Measurements from ENCODE around the gene C11orf21. TPM values are rescaled to one million over a fixed set of nuclear protein-coding genes. Genes with fewer than 3 reads are reported as not detected.

C11orf21 gene
- polyA plus RNA-seq, 3 donors = 10.8 to 135 (median 13.1) TPM

DNA sequence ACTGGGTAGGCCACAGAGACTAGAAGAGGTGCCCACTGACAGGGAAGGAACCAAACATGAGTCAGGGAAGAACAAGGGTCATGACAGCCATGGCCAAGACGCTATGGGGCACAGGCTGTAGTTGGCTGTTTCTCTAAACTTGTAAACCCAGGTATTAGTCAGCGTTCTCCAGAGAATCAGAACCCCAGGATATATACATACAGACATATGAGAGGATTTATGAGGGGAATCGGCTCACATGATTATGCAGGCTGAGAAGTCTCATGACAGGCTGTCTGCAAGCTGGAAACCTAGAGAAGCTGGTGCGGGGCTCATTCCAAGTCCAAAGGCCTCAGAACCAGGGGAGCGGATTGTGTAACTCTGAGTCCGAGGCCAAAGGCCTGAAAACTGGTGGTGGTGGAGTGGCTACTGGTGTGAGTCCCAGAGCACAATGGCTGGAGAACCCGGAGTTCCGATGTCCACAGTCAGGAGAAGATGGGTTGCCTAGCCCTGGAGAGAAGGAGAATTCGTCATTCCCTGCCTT, 45.7 kb upstream of the C11orf21 start:
- Mint-ChIP-seq H3K4me1 (no peaks in the 10 kb centered on the region), H3K4me3 (no peak overlapping the region), H3K9me3 (peaks cover 20 to 49% (median 41%) of the 10 kb centered on the region in 7 donors), H3K27ac (peak overlapping the region in 1 of 7 donors; percentile 24), H3K27me3 (ENCODE audit: low read depth in 3 of 3) (peaks cover 12 to 42% (median 27%) of the 10 kb centered on the region in 3 donors), H3K36me3 (no peaks in the 10 kb centered on the region)
- H3K9ac ChIP-seq (ENCODE audit: insufficient read depth, low read length, poor library complexity, severe bottlenecking) = no peak overlapping the region
- no peak for DNase-seq
- H3K36me3 ChIP-seq (replicated peaks in 1 of 2; ENCODE audit: control insufficient read depth in 1 of 2, insufficient read depth in 2 of 2, low read length in 2 of 2) = no peaks in the 10 kb centered on the region
- H3K79me2 ChIP-seq (ENCODE audit: insufficient read depth, low read length) = no peaks in the 10 kb centered on the region
- H3K9me3 ChIP-seq (replicated peaks in 1 of 2; ENCODE audit: control insufficient read depth in 1 of 2, insufficient read depth in 1 of 2, low read length in 2 of 2) = peaks cover 8 to 46% of the 10 kb centered on the region in 2 donors
- no peaks in the 10 kb centered on the region for H3K27me3 ChIP-seq (ENCODE audit: control insufficient read depth in 2 of 2, insufficient read depth in 2 of 2, low read length in 2 of 2)
- H3K27ac ChIP-seq (ENCODE audit: low read depth in 1 of 2, low read length in 2 of 2) = no peak overlapping the region
- H2AFZ ChIP-seq (ENCODE audit: insufficient read depth, low read depth, low read length, poor library complexity, severe bottlenecking) = no peak overlapping the region
- intact Hi-C loops (cut with micrococcal nuclease) = no loop called here
- H4K20me1 ChIP-seq (ENCODE audit: insufficient read depth, low read length) = no peaks in the 10 kb centered on the region
- TF ChIP-seq, protein P1, sequence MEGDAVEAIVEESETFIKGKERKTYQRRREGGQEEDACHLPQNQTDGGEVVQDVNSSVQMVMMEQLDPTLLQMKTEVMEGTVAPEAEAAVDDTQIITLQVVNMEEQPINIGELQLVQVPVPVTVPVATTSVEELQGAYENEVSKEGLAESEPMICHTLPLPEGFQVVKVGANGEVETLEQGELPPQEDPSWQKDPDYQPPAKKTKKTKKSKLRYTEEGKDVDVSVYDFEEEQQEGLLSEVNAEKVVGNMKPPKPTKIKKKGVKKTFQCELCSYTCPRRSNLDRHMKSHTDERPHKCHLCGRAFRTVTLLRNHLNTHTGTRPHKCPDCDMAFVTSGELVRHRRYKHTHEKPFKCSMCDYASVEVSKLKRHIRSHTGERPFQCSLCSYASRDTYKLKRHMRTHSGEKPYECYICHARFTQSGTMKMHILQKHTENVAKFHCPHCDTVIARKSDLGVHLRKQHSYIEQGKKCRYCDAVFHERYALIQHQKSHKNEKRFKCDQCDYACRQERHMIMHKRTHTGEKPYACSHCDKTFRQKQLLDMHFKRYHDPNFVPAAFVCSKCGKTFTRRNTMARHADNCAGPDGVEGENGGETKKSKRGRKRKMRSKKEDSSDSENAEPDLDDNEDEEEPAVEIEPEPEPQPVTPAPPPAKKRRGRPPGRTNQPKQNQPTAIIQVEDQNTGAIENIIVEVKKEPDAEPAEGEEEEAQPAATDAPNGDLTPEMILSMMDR (IDR thresholded peaks at IDR 0.05) = no peak
- 90% methylated on average over 4 of the region's 9 CpGs for WGBS (ENCODE audit: insufficient coverage)
- H3K4me1 ChIP-seq (ENCODE audit: control insufficient read depth in 1 of 2, insufficient read depth in 2 of 2, low read length in 2 of 2) = no peaks in the 10 kb centered on the region
- no peak overlapping the region for H3K4me3 ChIP-seq (replicated peaks in 1 of 3; ENCODE audit: low read depth in 2 of 3, low read length in 3 of 3)
- H3K4me2 ChIP-seq (replicated peaks; ENCODE audit: extremely low read depth, low read length, poor library complexity, severe bottlenecking) = no peak overlapping the region

DNA sequence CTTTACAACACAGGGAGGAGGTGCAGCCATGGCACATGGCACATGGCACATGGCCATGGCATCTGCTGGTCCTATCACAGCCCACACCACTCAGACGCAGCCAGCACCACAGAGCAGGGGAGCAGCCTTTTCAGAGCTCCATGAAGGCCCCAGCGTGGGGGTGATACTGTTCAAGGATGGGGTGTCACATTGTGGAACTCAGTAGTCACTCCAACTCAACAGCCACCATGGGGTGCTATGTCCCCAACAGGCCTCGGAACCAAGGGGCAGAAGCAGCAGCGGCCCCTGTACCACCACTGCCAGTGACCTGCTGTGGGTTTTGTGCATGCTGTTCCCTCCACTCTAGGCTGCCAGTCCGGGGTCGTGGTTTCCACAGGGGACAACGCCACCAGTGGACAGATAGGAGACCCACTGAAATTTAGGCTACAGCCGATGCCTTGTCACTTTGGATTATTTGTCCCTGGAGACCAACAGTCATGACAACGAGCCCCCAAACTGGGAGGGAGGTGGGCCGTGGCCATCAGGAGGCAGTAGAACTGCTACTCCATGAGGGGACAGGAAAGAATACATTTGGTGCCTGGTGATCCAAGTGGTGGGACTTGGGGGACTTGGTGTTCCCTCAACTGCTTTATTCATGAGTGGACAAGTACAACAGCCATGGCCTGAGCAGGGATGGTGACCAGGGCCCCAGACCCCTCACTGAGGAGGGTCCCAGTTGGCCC, 45.0 kb upstream of the C11orf21 start:
- no peak overlapping the region for H3K4me3 ChIP-seq (replicated peaks in 1 of 3; ENCODE audit: low read depth in 2 of 3, low read length in 3 of 3)
- TF ChIP-seq, protein P1 (IDR thresholded peaks at IDR 0.05) = no peak
- H3K79me2 ChIP-seq (ENCODE audit: insufficient read depth, low read length) = no peaks in the 10 kb centered on the region

More for the DNA sequence above, 45.0 kb upstream of the C11orf21 start:
- no peaks in the 10 kb centered on the region for H3K36me3 ChIP-seq (replicated peaks in 1 of 2; ENCODE audit: control insufficient read depth in 1 of 2, insufficient read depth in 2 of 2, low read length in 2 of 2)
- H3K27me3 ChIP-seq (ENCODE audit: control insufficient read depth in 2 of 2, insufficient read depth in 2 of 2, low read length in 2 of 2) = no peaks in the 10 kb centered on the region
- 96% methylated on average over 7 of the region's 10 CpGs for WGBS (ENCODE audit: insufficient coverage)
- H3K9me3 Mint-ChIP-seq = peaks cover 21 to 50% (median 43%) of the 10 kb centered on the region in 7 donors
- H3K27me3 Mint-ChIP-seq (ENCODE audit: low read depth in 3 of 3) = peaks cover 11 to 44% (median 27%) of the 10 kb centered on the region in 3 donors
- no peaks in the 10 kb centered on the region for H3K4me1 ChIP-seq (ENCODE audit: control insufficient read depth in 1 of 2, insufficient read depth in 2 of 2, low read length in 2 of 2)
- H3K4me3 Mint-ChIP-seq = no peak overlapping the region
- H3K9me3 ChIP-seq (replicated peaks in 1 of 2; ENCODE audit: control insufficient read depth in 1 of 2, insufficient read depth in 1 of 2, low read length in 2 of 2) = peaks cover 8 to 46% of the 10 kb centered on the region in 2 donors
- no peak overlapping the region for H3K9ac ChIP-seq (ENCODE audit: insufficient read depth, low read length, poor library complexity, severe bottlenecking)
- H3K27ac Mint-ChIP-seq = peak overlapping the region in 1 of 7 donors; percentile 24
- H3K27ac ChIP-seq (ENCODE audit: low read depth in 1 of 2, low read length in 2 of 2) = no peak overlapping the region
- H3K4me1 Mint-ChIP-seq = no peaks in the 10 kb centered on the region
- DNase-seq = no peak
- H3K36me3 Mint-ChIP-seq = no peaks in the 10 kb centered on the region
- H3K4me2 ChIP-seq (replicated peaks; ENCODE audit: extremely low read depth, low read length, poor library complexity, severe bottlenecking) = no peak overlapping the region
- no peaks in the 10 kb centered on the region for H4K20me1 ChIP-seq (ENCODE audit: insufficient read depth, low read length)
- intact Hi-C loops (cut with micrococcal nuclease) = no loop called here
- no peak overlapping the region for H2AFZ ChIP-seq (ENCODE audit: insufficient read depth, low read depth, low read length, poor library complexity, severe bottlenecking)

All from CD14-positive monocyte (primary cell).